T-cell (primary cell): ENCODE measurements around the gene LGALS12. TPM values are rescaled to one million over a fixed set of nuclear protein-coding genes. Genes with fewer than 3 reads are reported as not detected.

Source experiments
- ATAC-seq, 4 experiments: fragments of 200-7000 bp in 3 of 4; fragments of 150-1000 bp in 1 of 4; cut with Tn5 transposase; replicated peaks in 1 of 4; 1 replicate in 3 of 4; 2 replicates in 1 of 4; pipeline ENCODE4 v1.10.0; 2021; ENCODE audit warnings: moderate library complexity in 3 of 4, mild to moderate bottlenecking in 2 of 4, moderate number of reproducible peaks in 1 of 4
- CTCF ChIA-PET, 2 donors: fragments of 300-600 bp; sonication (Branson Sonifier 250); formaldehyde crosslinking; loops; one replicate each; lab custom pipeline; 2022; ENCODE audit warnings: antibody characterized with exemption in 2 of 2; lab: Charles Lee
- POLR2A ChIA-PET, 2 donors: fragments of 300-600 bp; sonication (Branson Sonifier 250); formaldehyde crosslinking; loops; one replicate each; lab custom pipeline; 2022; ENCODE audit warnings: antibody characterized with exemption in 2 of 2; lab: Charles Lee
- DNase-seq, 35 experiments: peaks; one replicate each; pipeline versions ENCODE4 v3.0.0 to v3.0.0-alpha.2; 2013 to 2023
- H3K27ac ChIP-seq: one replicate; pipeline ENCODE4 v1.5.1; 2013; ENCODE audit warnings: low read length
- H3K27me3 ChIP-seq, 2 experiments: replicated peaks in 1 of 2; 1 replicate in 1 of 2; 2 replicates in 1 of 2; pipeline versions ENCODE4 v1.6.1 to v1.7.0; 2013; ENCODE audit warnings: low read length in 1 of 2, mixed read lengths in 1 of 2; ENCODE audit not compliant: control insufficient read depth in 2 of 2, insufficient read depth in 2 of 2; ENCODE audit errors: extremely low read depth in 1 of 2
- H3K36me3 ChIP-seq, 2 donors: 1 replicate in 1 of 2; 2 replicates in 1 of 2; pipeline versions ENCODE4 v1.6.1 to v1.7.0; 2013; ENCODE audit warnings: low read length in 1 of 2; ENCODE audit not compliant: control insufficient read depth in 2 of 2, insufficient read depth in 1 of 2; ENCODE audit errors: extremely low read depth in 1 of 2
- H3K4me1 ChIP-seq, 2 experiments: 1 replicate in 1 of 2; 2 replicates in 1 of 2; pipeline versions ENCODE4 v1.6.1 to v1.7.0; 2013; ENCODE audit warnings: low read length in 2 of 2, mixed read lengths in 1 of 2; ENCODE audit not compliant: insufficient read depth in 2 of 2, control insufficient read depth in 1 of 2; ENCODE audit errors: extremely low read depth in 1 of 2
- H3K4me3 ChIP-seq, 2 donors: 1 replicate in 1 of 2; 2 replicates in 1 of 2; pipeline versions ENCODE4 v1.5.1 to v1.7.0; 2013; ENCODE audit warnings: mild to moderate bottlenecking in 2 of 2, low read length in 1 of 2, moderate library complexity in 1 of 2; ENCODE audit not compliant: control insufficient read depth in 1 of 2; ENCODE audit errors: extremely low read depth in 1 of 2
- H3K9me3 ChIP-seq: 2 replicates; pipeline ENCODE4 v1.7.0; 2013
- H3K27ac Mint-ChIP-seq, 2 donors: one replicate each; pipeline ENCODE4 v1.8.0; 2020 to 2021; ENCODE audit warnings: mild to moderate bottlenecking in 2 of 2, mixed read lengths in 2 of 2
- H3K27me3 Mint-ChIP-seq, 2 donors: one replicate each; pipeline ENCODE4 v1.8.0; 2021 to 2022; ENCODE audit warnings: mixed read lengths in 2 of 2
- H3K36me3 Mint-ChIP-seq: one replicate; pipeline ENCODE4 v1.8.0; 2021; ENCODE audit warnings: mixed read lengths
- H3K4me1 Mint-ChIP-seq, 3 donors: one replicate each; pipeline ENCODE4 v1.8.0; 2020 to 2022; ENCODE audit warnings: mixed read lengths in 3 of 3, mild to moderate bottlenecking in 1 of 3
- H3K4me3 Mint-ChIP-seq, 3 donors: one replicate each; pipeline ENCODE4 v1.8.0; 2020 to 2022; ENCODE audit warnings: mild to moderate bottlenecking in 3 of 3, mixed read lengths in 3 of 3, moderate library complexity in 3 of 3
- H3K9me3 Mint-ChIP-seq, 3 donors: one replicate each; pipeline ENCODE4 v1.8.0; 2020 to 2022; ENCODE audit warnings: mixed read lengths in 3 of 3
- WGBS: methylation state at CpG from one replicate; pipeline ENCODE4 v1.1.5; 2013; ENCODE audit warnings: missing lambda C conversion rate; ENCODE audit not compliant: insufficient coverage; 5-methylcytosine and 5-hydroxymethylcytosine counted together
- total RNA-seq, 35 experiments: library from RNA in 6 of 35; stranded (reverse) in 6 of 35; fragments of 120-200 nt in 1 of 35; gene quantifications; one replicate each; pipeline versions ENCODE4 v1.2.1 to v1.2.4 and lab custom pipeline; 2013 to 2026

Gene LGALS12
- total RNA-seq, 5 donors from 2014 or later (not counting 1 experiment from before 2014, with no cell fraction given): not detected

DNA sequence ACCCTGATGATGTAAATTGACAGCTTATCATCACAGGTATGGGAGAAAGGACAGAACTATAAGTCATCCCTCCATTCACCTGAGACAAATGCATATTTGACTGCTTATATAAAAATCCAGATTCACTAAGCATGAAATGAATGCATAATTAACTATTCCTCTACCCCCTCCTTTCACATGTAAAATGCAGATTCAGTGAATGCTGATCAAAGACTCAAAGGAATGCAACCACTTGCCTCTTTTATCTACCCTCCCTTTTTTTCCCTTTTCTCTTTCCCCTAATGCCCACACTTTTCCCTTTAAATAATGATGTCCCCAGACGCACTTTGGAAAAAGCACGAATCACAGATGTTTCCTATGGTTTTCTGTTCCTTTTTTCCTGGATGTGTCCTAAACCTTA lies 26.2 kb downstream of the LGALS12 start:
- Mint-ChIP-seq H3K4me1 (peaks cover 75 to 85% (median 82%) of the 10 kb centered on the region in 3 donors), H3K36me3 (no peaks in the 10 kb centered on the region), H3K27me3 (no peaks in the 10 kb centered on the region), H3K27ac (peak overlapping the region; percentile 86 to 94), H3K4me3 (peak overlapping the region; percentile 42 to 65 (median 55)), H3K9me3 (no peaks in the 10 kb centered on the region)
- H3K36me3 ChIP-seq: no peaks in the 10 kb centered on the region
- peak overlapping the region; percentile 77 for H3K27ac ChIP-seq
- ATAC-seq: peak in 1 of 4 experiments; percentile 17
- H3K4me1 ChIP-seq: peaks cover 40 to 66% of the 10 kb centered on the region in 2 experiments
- no peak overlapping the region for H3K4me3 ChIP-seq
- ChIA-PET POLR2A (interaction anchor here (0.9 to 1.2 kb wide), 2 partner anchors 21 to 35 kb away, joined by 3 to 4 read pairs; no protein-coding TSS in a partner anchor), CTCF (interaction anchor here in 1 of 2 donors (1.5 kb wide), 1 partner anchor 53 kb away, joined by 4 read pairs; no protein-coding TSS in a partner anchor)
- DNase-seq: no peak
- H3K27me3 ChIP-seq: no peaks in the 10 kb centered on the region
- H3K9me3 ChIP-seq: no peaks in the 10 kb centered on the region
- no CpG with 5 or more reads among the region's 2 CpGs for WGBS

DNA sequence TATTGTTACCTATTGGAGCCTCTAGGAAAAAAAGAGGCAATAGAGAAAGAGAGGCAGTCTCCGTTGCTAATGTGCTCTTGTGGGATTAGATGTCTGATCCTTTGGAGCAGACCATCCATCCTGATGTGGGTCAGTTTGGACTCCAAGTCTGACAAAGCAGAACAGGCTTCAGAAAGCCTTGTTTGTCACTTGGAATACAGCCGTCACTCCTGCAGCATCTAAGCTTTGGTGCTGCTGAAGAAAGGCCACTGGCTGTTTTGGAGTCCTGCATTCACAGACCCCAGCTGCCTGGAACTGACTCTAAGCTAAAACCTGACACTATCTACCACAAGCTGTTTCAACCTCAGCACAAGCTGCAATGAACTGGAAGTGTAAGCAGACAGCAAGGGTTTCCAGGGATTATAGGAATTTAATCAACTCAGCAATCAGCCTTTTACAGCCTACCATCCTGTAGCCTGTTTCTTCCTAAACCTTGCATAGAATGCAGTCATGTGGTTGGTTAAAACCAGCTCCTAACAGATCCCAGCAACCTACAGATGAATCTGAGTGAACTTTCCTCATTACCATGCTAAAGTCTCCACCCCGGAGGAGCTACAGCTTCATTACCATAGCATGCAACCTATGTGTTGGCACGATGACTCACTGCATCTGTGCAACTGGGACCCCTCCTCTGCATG lies 27.1 kb downstream of the LGALS12 start:
- Histone ChIP-seq H3K36me3 (no peaks in the 10 kb centered on the region), H3K4me1 (peaks cover 43 to 72% of the 10 kb centered on the region in 2 experiments), H3K27ac (peak overlapping the region; percentile 92), H3K4me3 (no peak overlapping the region), H3K9me3 (no peaks in the 10 kb centered on the region), H3K27me3 (no peaks in the 10 kb centered on the region)
- H3K27me3 Mint-ChIP-seq: no peaks in the 10 kb centered on the region
- peak overlapping the region in 2 of 3 donors; percentile 1 to 42 for H3K4me3 Mint-ChIP-seq
- no peak for DNase-seq
- WGBS: 92% methylated on average over 4 of the region's 4 CpGs
- POLR2A ChIA-PET: interaction anchor here (0.6 to 1.2 kb wide), 2 partner anchors 17 to 20 kb away, joined by 3 to 4 read pairs; no protein-coding TSS in a partner anchor
- CTCF ChIA-PET: interaction anchor here in 1 of 2 donors (1.5 kb wide), 1 partner anchor 54 kb away, joined by 4 read pairs; no protein-coding TSS in a partner anchor
- ATAC-seq: no peak
- peaks cover 73 to 87% (median 85%) of the 10 kb centered on the region in 3 donors for H3K4me1 Mint-ChIP-seq
- no peaks in the 10 kb centered on the region for H3K36me3 Mint-ChIP-seq
- H3K9me3 Mint-ChIP-seq: no peaks in the 10 kb centered on the region
- peak overlapping the region; percentile 86 to 92 for H3K27ac Mint-ChIP-seq

DNA sequence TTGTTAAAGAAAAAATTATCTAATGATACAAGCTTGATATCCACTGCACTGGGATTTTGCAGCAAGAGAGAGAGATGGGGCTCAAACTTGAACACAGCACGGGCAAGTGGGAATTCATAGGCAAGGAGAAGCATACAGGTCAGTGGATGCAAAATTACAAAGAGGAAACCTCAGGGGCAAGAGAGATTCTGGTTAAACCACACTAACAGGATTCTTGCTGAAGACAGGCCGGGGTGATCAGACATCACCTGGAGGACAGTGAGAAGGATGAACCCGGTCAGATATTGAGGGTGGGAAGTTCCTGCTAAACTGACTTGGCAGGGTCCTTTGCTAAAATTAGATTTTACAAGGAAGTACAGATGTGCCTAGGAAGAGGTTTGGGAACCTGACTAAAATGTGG lies 28.2 kb downstream of the LGALS12 start:
- peak overlapping the region; percentile 92 for H3K27ac ChIP-seq
- peak overlapping the region in 2 of 3 donors; percentile 13 to 42 for H3K4me3 Mint-ChIP-seq
- H3K4me1 Mint-ChIP-seq: peaks cover 79 to 92% (median 89%) of the 10 kb centered on the region in 3 donors

DNA sequence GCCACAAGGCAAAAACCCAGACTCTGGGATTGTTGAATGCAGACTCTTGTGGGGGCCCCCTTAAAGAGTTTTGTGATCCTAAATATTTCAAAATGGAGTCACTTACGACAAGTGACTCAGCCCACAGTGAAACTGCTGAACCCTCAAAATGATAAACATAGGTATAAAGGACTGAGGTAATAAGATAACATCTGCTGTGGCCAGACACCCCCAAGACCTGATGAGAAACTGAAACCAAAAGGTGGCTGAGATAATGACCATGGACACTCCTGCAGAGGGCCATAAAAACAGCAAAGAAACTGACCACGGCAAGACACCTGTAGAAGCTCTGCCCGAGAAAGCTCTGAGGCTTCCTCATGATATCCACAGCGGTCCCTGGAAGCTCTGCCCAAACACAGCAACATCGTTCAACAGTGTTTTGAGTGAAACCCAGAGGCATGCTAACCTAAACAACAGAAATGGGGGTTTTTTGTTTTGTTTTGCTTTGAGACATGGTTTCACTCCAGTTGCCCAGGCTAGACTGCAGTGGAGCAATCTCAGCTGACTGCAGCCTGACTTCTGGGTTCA lies 29.1 kb downstream of the LGALS12 start:
- no peaks in the 10 kb centered on the region for H3K9me3 ChIP-seq
- no peak overlapping the region for H3K4me3 ChIP-seq
- no peak for ATAC-seq
- peaks cover 0 to 2% of the 10 kb centered on the region in 2 donors for H3K36me3 ChIP-seq
- Mint-ChIP-seq H3K27ac (peak overlapping the region; percentile 98 to 99), H3K9me3 (no peaks in the 10 kb centered on the region), H3K4me3 (peak overlapping the region; percentile 54 to 91 (median 87)), H3K36me3 (peaks cover 4% of the 10 kb centered on the region), H3K4me1 (peaks cover 79 to 92% (median 87%) of the 10 kb centered on the region in 3 donors), H3K27me3 (no peaks in the 10 kb centered on the region)
- peak in 11 of 35 experiments; percentile 9 to 56 (median 22) for DNase-seq
- no peaks in the 10 kb centered on the region for H3K27me3 ChIP-seq
- ChIA-PET CTCF (no interaction called here), POLR2A (interaction anchor here in 1 of 2 donors (0.9 kb wide), 1 partner anchor 86 kb away, joined by 4 read pairs; no protein-coding TSS in a partner anchor)
- peaks cover 48 to 85% of the 10 kb centered on the region in 2 experiments for H3K4me1 ChIP-seq
- peak overlapping the region; percentile 92 for H3K27ac ChIP-seq
- WGBS: 74% methylated on average over 3 of the region's 5 CpGs

More for the DNA sequence above, 28.2 kb downstream of the LGALS12 start:
- Histone ChIP-seq H3K4me1 (peaks cover 52 to 84% of the 10 kb centered on the region in 2 experiments), H3K9me3 (no peaks in the 10 kb centered on the region), H3K36me3 (peaks cover 0 to 2% of the 10 kb centered on the region in 2 donors), H3K27me3 (no peaks in the 10 kb centered on the region), H3K4me3 (no peak overlapping the region)
- Mint-ChIP-seq H3K27ac (peak overlapping the region; percentile 86 to 92), H3K9me3 (no peaks in the 10 kb centered on the region), H3K36me3 (peaks cover 3% of the 10 kb centered on the region), H3K27me3 (no peaks in the 10 kb centered on the region)
- 49% methylated on average over 3 of the region's 3 CpGs for WGBS
- ATAC-seq (no peak), DNase-seq (no peak)
- ChIA-PET CTCF (no interaction called here), POLR2A (no interaction called here)

DNA sequence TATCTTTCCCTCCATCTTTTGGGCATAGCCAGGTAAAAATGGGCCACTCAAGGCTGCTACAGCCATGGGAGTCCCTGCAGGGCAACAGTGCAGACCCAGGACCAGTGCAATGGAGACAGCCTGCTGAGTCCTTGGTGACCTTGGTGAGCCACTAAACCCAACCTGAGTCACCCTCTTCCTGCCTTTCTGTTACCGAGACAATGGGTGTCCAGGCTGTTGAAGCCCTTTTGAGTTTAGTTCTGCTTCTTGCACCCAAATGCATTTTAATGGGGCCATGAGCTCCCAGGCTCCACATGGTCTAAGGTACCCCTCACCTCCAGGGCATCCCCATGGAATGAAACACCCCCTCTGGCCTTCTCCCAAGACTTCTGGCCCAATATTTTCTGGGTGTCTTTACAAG lies 29.9 kb downstream of the LGALS12 start:
- DNase-seq (peak in 5 of 35 experiments; percentile 8 to 52 (median 21)), ATAC-seq (peak in 2 of 4 experiments; percentile 29 to 40)
- Histone ChIP-seq H3K4me1 (peaks cover 47 to 87% of the 10 kb centered on the region in 2 experiments), H3K9me3 (no peaks in the 10 kb centered on the region), H3K36me3 (peaks cover 0 to 5% of the 10 kb centered on the region in 2 donors), H3K27ac (peak overlapping the region; percentile 92), H3K27me3 (no peaks in the 10 kb centered on the region), H3K4me3 (peak overlapping the region; percentile 72 to 84)
- ChIA-PET CTCF (no interaction called here), POLR2A (interaction anchor here (0.6 to 2.4 kb wide), 2 partner anchors 32 to 47 kb away, joined by 3 to 20 read pairs; no protein-coding TSS in a partner anchor)
- Mint-ChIP-seq H3K4me3 (peak overlapping the region; percentile 87 to 92 (median 91)), H3K36me3 (peaks cover 9% of the 10 kb centered on the region), H3K27ac (peak overlapping the region; percentile 98 to 99), H3K27me3 (no peaks in the 10 kb centered on the region), H3K9me3 (no peaks in the 10 kb centered on the region), H3K4me1 (peaks cover 83 to 95% (median 90%) of the 10 kb centered on the region in 3 donors)
- no CpG with 5 or more reads among the region's 1 CpG for WGBS
